Skin of body (tissue), 2 donors: ENCODE measurements around the gene MOB3A. TPM values are rescaled to one million over a fixed set of nuclear protein-coding genes. Genes with fewer than 3 reads are reported as not detected.
A peak's percentile ranks its signal among the peaks of the same experiment; 100 is the strongest.

Source experiments
- DNase-seq: peaks from one replicate; lab custom pipeline; 2025; lab: John Stamatoyannopoulos, UW
- total RNA-seq: library from RNA; depleted of rRNA; stranded (reverse); fragments of >200 nt; gene quantifications from one replicate; pipeline ENCODE4 v1.2.3, GENCODE V29; 2014

Gene MOB3A
- total RNA-seq, 1 donor from 2014 or later = 16.2 TPM

- no peak for DNase-seq
Observed at GRCh38 chr19:2059422-2060201, 36.5 kb downstream of the MOB3A start.

GRCh38 chr19:2058570-2059421 lies 37.3 kb downstream of the MOB3A start:
- DNase-seq = no peak

- no peak for DNase-seq
Observed at GRCh38 chr19:2057484-2058469, 38.3 kb downstream of the MOB3A start.

GRCh38 chr19:2056837-2057192 lies 39.3 kb downstream of the MOB3A start:
- no peak for DNase-seq

- DNase-seq = peak; percentile 74
Observed at GRCh38 chr19:2055931-2056836, 39.9 kb downstream of the MOB3A start.

GRCh38 chr19:2054763-2055162 lies 41.4 kb downstream of the MOB3A start:
- no peak for DNase-seq

- DNase-seq = no peak
Observed at GRCh38 chr19:2053601-2054389, 42.3 kb downstream of the MOB3A start.

- DNase-seq = no peak
Observed at GRCh38 chr19:2051773-2052704, 44.1 kb downstream of the MOB3A start.

GRCh38 chr19:2050991-2051772 lies 44.9 kb downstream of the MOB3A start, which contains the start of gene MKNK2:
Gene MKNK2 (minus strand): TSS chr19:2051244. CDS start chr19:2050851, 393 bp downstream.
- peak; percentile 88 for DNase-seq

GRCh38 chr19:2050349-2050990 lies 45.7 kb downstream of the MOB3A start:
- DNase-seq = no peak

GRCh38 chr19:2049741-2050348 lies 46.3 kb downstream of the MOB3A start:
- peak; percentile 26 for DNase-seq

- no peak for DNase-seq
Observed at GRCh38 chr19:2048959-2049740, 47.0 kb downstream of the MOB3A start.

GRCh38 chr19:2048104-2048958 lies 47.8 kb downstream of the MOB3A start:
- no peak for DNase-seq

- no peak for DNase-seq
Observed at GRCh38 chr19:2047449-2048103, 48.5 kb downstream of the MOB3A start.
